ENCODE data around the gene PTEN.

PTEN gene

GRCh38 chr10:87913156-87913921 lies 49.9 kb downstream of the PTEN start:
- Histone ChIP-seq H3K36me3 (ENCODE audit: insufficient read depth, low read length) (peaks cover 83% of the 10 kb centered on the region), H2AFZ (ENCODE audit: low read length) (no peak overlapping the region), H3K9ac (ENCODE audit: low read depth, low read length, poor library complexity, severe bottlenecking) (no peak overlapping the region), H3K79me2 (ENCODE audit: insufficient read depth, low read length) (peaks cover 100% of the 10 kb centered on the region), H4K20me1 (ENCODE audit: insufficient read depth, low read length, poor library complexity, severe bottlenecking) (peaks cover 95% of the 10 kb centered on the region), H3K4me3 (ENCODE audit: low read length, poor library complexity, severe bottlenecking) (no peak overlapping the region), H3F3A (ENCODE audit: low read depth) (peaks cover 7% of the 10 kb centered on the region; the same call in 1 of the 2 replicates), H3K4me1 (ENCODE audit: insufficient read depth, low read length, poor library complexity, severe bottlenecking) (peaks cover 32% of the 10 kb centered on the region), H3K4me2 (ENCODE audit: low read depth, low read length, poor library complexity, severe bottlenecking) (peak overlapping the region; percentile 19), H3K27me3 (ENCODE audit: insufficient read depth, low read length, poor library complexity, severe bottlenecking) (no peaks in the 10 kb centered on the region), H3K9me2 (replicated peaks; ENCODE audit: low read depth, low read length) (no peaks in the 10 kb centered on the region), H3K9me3 (ENCODE audit: insufficient read depth, low read depth, low read length) (peaks cover 15% of the 10 kb centered on the region)
- no peak for TF ChIP-seq EZH2phosphoT487 (IDR thresholded peaks at IDR 0.05; ENCODE audit: borderline replicate concordance)

GRCh38 chr10:87915406-87915805 lies 52.0 kb downstream of the PTEN start:
- Histone ChIP-seq H3K9me2 (replicated peaks; ENCODE audit: low read depth, low read length) (no peaks in the 10 kb centered on the region), H3K4me3 (ENCODE audit: low read length, poor library complexity, severe bottlenecking) (no peak overlapping the region), H3K4me2 (ENCODE audit: low read depth, low read length, poor library complexity, severe bottlenecking) (peak overlapping the region; percentile 72), H2AFZ (ENCODE audit: low read length) (no peak overlapping the region), H3K36me3 (ENCODE audit: insufficient read depth, low read length) (peaks cover 63% of the 10 kb centered on the region), H3K79me2 (ENCODE audit: insufficient read depth, low read length) (peaks cover 100% of the 10 kb centered on the region), H3K9ac (ENCODE audit: low read depth, low read length, poor library complexity, severe bottlenecking) (peak overlapping the region; percentile 5), H3K4me1 (ENCODE audit: insufficient read depth, low read length, poor library complexity, severe bottlenecking) (peaks cover 46% of the 10 kb centered on the region), H3K27me3 (ENCODE audit: insufficient read depth, low read length, poor library complexity, severe bottlenecking) (no peaks in the 10 kb centered on the region), H3K9me3 (ENCODE audit: insufficient read depth, low read depth, low read length) (peaks cover 15% of the 10 kb centered on the region; the same call in 1 of the 2 replicates), H3F3A (ENCODE audit: low read depth) (peaks cover 10% of the 10 kb centered on the region; the same call in 1 of the 2 replicates), H4K20me1 (ENCODE audit: insufficient read depth, low read length, poor library complexity, severe bottlenecking) (peaks cover 92% of the 10 kb centered on the region)
- TF ChIP-seq EZH2phosphoT487 (IDR thresholded peaks at IDR 0.05; ENCODE audit: borderline replicate concordance) = no peak
- TF ChIP-seq CTCF (conservative IDR thresholded peaks at IDR 0.05; ENCODE audit: low read length) = no peak

DNA sequence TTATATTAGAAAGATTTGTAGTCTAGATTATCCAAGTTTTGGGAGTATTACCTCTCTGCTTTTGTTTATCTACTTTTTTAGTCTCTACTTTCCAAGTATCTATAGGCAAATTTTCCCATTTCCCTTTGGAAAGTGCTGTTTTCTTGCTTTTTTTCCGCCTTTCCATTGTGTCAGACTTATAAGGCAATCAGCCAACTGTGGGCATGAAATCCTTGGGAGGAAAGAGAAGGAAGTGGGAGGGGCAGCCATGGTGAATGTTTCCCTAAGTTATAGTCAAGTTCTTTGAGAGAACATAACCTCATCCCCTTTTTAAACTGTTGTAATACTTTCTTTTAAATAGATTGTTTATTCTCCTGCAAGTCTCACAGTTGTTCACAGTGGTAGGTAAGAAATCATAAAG lies 52.6 kb downstream of the PTEN start:
- no peaks in the 10 kb centered on the region for H3K27me3 ChIP-seq (ENCODE audit: insufficient read depth, low read length, poor library complexity, severe bottlenecking)
- H3K4me3 ChIP-seq (ENCODE audit: low read length, poor library complexity, severe bottlenecking) = no peak overlapping the region
- peak overlapping the region; percentile 5 for H3K9ac ChIP-seq (ENCODE audit: low read depth, low read length, poor library complexity, severe bottlenecking)
- H3K4me2 ChIP-seq (ENCODE audit: low read depth, low read length, poor library complexity, severe bottlenecking) = peak overlapping the region; percentile 72
- peaks cover 92% of the 10 kb centered on the region for H4K20me1 ChIP-seq (ENCODE audit: insufficient read depth, low read length, poor library complexity, severe bottlenecking)
- H3K79me2 ChIP-seq (ENCODE audit: insufficient read depth, low read length) = peaks cover 100% of the 10 kb centered on the region
- peaks cover 61% of the 10 kb centered on the region for H3K36me3 ChIP-seq (ENCODE audit: insufficient read depth, low read length)
- peaks cover 10% of the 10 kb centered on the region; the same call in 1 of the 2 replicates for H3F3A ChIP-seq (ENCODE audit: low read depth)
- no peaks in the 10 kb centered on the region for H3K9me2 ChIP-seq (replicated peaks; ENCODE audit: low read depth, low read length)
- TF ChIP-seq EZH2phosphoT487 (IDR thresholded peaks at IDR 0.05; ENCODE audit: borderline replicate concordance) (no peak), CTCF (conservative IDR thresholded peaks at IDR 0.05; ENCODE audit: low read length) (no peak)
- H2AFZ ChIP-seq (ENCODE audit: low read length) = no peak overlapping the region
- peaks cover 46% of the 10 kb centered on the region for H3K4me1 ChIP-seq (ENCODE audit: insufficient read depth, low read length, poor library complexity, severe bottlenecking)
- peaks cover 15% of the 10 kb centered on the region; the same call in 1 of the 2 replicates for H3K9me3 ChIP-seq (ENCODE audit: insufficient read depth, low read depth, low read length)
